NCI-H1105 (cell line): Measurements from ENCODE around the gene OR52M1.

Experiments
- DNase-seq: peaks from one replicate; lab custom pipeline; 2025; lab: John Stamatoyannopoulos, UW

Gene OR52M1

GRCh38 chr11:4569075-4569474 is 24.1 kb downstream of the OR52M1 start:
- DNase-seq = no peak

GRCh38 chr11:4576880-4577279 is 31.9 kb downstream of the OR52M1 start:
- no peak for DNase-seq

- DNase-seq = peak; percentile 60
Measured at GRCh38 chr11:4577761-4578160, 32.8 kb downstream of the OR52M1 start.

- DNase-seq = no peak
Measured at GRCh38 chr11:4578624-4579023, 33.6 kb downstream of the OR52M1 start.

GRCh38 chr11:4580124-4580523 is 35.1 kb downstream of the OR52M1 start:
- DNase-seq = no peak

GRCh38 chr11:4581443-4581842 is 36.5 kb downstream of the OR52M1 start, which contains the start of gene OR52I2:
TSS of gene OR52I2 (plus strand) at chr11:4581743.
- DNase-seq = no peak

- no peak for DNase-seq
Measured at GRCh38 chr11:4589017-4589416, 44.0 kb downstream of the OR52M1 start.

- no peak for DNase-seq
Measured at GRCh38 chr11:4593739-4594138, 48.7 kb downstream of the OR52M1 start, which contains the start of gene OR52I1. TSS of gene OR52I1 (plus strand) at chr11:4594039. CDS start at chr11:4594039, 0 bp downstream.
